GM23338 (cell line): ENCODE measurements around the gene OR5B17. TPM values are rescaled to one million over a fixed set of nuclear protein-coding genes. Genes with fewer than 3 reads are reported as not detected.
"Not testable (repeated sequence)": the region's sequence is repeated elsewhere in the genome, so short reads cannot be mapped to it uniquely, and the experiment has no call there.

ENCODE experiments used
- ATAC-seq: fragments of 200-7000 bp; cut with Tn5 transposase; 3 replicates; pipeline ENCODE4 v1.9.1; 2020
- DNase-seq: peaks from one replicate; pipeline ENCODE4 v3.0.0-alpha.2; 2015; ENCODE audit warnings: low spot score
- H2AFZ ChIP-seq: fragments of 200-600 bp; sonication (generic); 2 replicates; pipeline ENCODE4 v1.8.0; 2016; ENCODE audit warnings: antibody characterized with exemption, mild to moderate bottlenecking, moderate library complexity
- H3F3A ChIP-seq: fragments of 200-600 bp; sonication (generic); replicated peaks from 2 replicates; pipeline ENCODE4 v1.8.0; 2017; ENCODE audit warnings: antibody characterized with exemption, mixed run types, low read depth
- H3K27ac ChIP-seq: fragments of 200-600 bp; sonication (generic); 2 replicates; pipeline ENCODE4 v1.6.1; 2016; ENCODE audit warnings: low read depth
- H3K27me3 ChIP-seq: fragments of 200-600 bp; sonication (generic); 2 replicates; pipeline ENCODE4 v1.8.0; 2016; ENCODE audit warnings: mild to moderate bottlenecking, mixed run types, moderate library complexity; ENCODE audit not compliant: insufficient read depth
- H3K36me3 ChIP-seq: fragments of 200-600 bp; sonication (generic); 2 replicates; pipeline ENCODE4 v1.8.0; 2016; ENCODE audit warnings: mild to moderate bottlenecking; ENCODE audit not compliant: insufficient read depth
- H3K4me1 ChIP-seq: fragments of 200-600 bp; sonication (generic); 2 replicates; pipeline ENCODE4 v1.8.0; 2016; ENCODE audit warnings: mild to moderate bottlenecking, moderate library complexity; ENCODE audit not compliant: insufficient read depth
- H3K4me2 ChIP-seq: fragments of 200-600 bp; sonication (generic); 2 replicates; pipeline ENCODE4 v1.7.1; 2017; ENCODE audit warnings: mixed run types
- H3K4me3 ChIP-seq: fragments of 200-600 bp; sonication (generic); 2 replicates; pipeline ENCODE4 v1.6.1; 2016; ENCODE audit warnings: mixed run types
- H3K79me2 ChIP-seq: fragments of 200-600 bp; sonication (generic); replicated peaks from 2 replicates; pipeline ENCODE4 v1.8.0; 2017; ENCODE audit warnings: mild to moderate bottlenecking; ENCODE audit not compliant: insufficient read depth
- H3K9me2 ChIP-seq: fragments of 200-600 bp; sonication (generic); 2 replicates; pipeline ENCODE4 v1.8.0; 2017; ENCODE audit not compliant: insufficient read depth
- H4K20me1 ChIP-seq: fragments of 200-600 bp; sonication (generic); replicated peaks from 2 replicates; pipeline ENCODE4 v1.8.0; 2017; ENCODE audit warnings: mild to moderate bottlenecking; ENCODE audit not compliant: insufficient read depth
- H3K27ac Mint-ChIP-seq: 2 replicates; pipeline ENCODE4 v1.8.0; 2020; ENCODE audit warnings: inconsistent platforms, mild to moderate bottlenecking, moderate library complexity, mixed read lengths
- H3K27me3 Mint-ChIP-seq: 3 replicates; pipeline ENCODE4 v1.8.0; 2022; ENCODE audit warnings: low read depth, mild to moderate bottlenecking, moderate library complexity, mixed read lengths, inconsistent platforms; ENCODE audit not compliant: insufficient read depth, poor library complexity
- H3K36me3 Mint-ChIP-seq: 3 replicates; pipeline ENCODE4 v1.8.0; 2021; ENCODE audit warnings: low read depth, mild to moderate bottlenecking, inconsistent platforms, moderate library complexity, mixed read lengths
- H3K4me1 Mint-ChIP-seq: 3 replicates; pipeline ENCODE4 v1.8.0; 2020; ENCODE audit warnings: mild to moderate bottlenecking, inconsistent platforms, mixed read lengths
- H3K4me3 Mint-ChIP-seq: 3 replicates; pipeline ENCODE4 v1.8.0; 2021; ENCODE audit warnings: moderate library complexity, mild to moderate bottlenecking, inconsistent platforms, mixed read lengths
- H3K9me3 Mint-ChIP-seq: 3 replicates; pipeline ENCODE4 v1.8.0; 2020; ENCODE audit warnings: moderate library complexity, mild to moderate bottlenecking, inconsistent platforms, mixed read lengths
- CREB1 ChIP-seq: fragments of 250-450 bp; sonication (Bioruptor Pico); IDR thresholded peaks from 2 replicates; pipeline ENCODE4 v1.5.0; 2020; ENCODE audit warnings: low read depth, mild to moderate bottlenecking, moderate library complexity
- CTCF ChIP-seq, 2 experiments: fragments of 200-600 bp in 1 of 2; sonication (generic) in 1 of 2; conservative IDR thresholded peaks; 2 replicates each; pipeline versions ENCODE4 v1.5.1 to v1.6.1; 2016 to 2017; ENCODE audit warnings: antibody characterized with exemption in 2 of 2, low read depth in 2 of 2, mild to moderate bottlenecking in 2 of 2, moderate library complexity in 1 of 2
- JUNB ChIP-seq: IDR thresholded peaks from one replicate; pipeline ENCODE4 v1.6.1; 2016; ENCODE audit warnings: antibody characterized with exemption; ENCODE audit not compliant: unreplicated experiment
- NANOG ChIP-seq: IDR thresholded peaks from 2 replicates; pipeline ENCODE4 v1.6.1; 2016; ENCODE audit warnings: antibody characterized with exemption, borderline replicate concordance
- POLR2AphosphoS5 ChIP-seq: IDR thresholded peaks from 2 replicates; pipeline ENCODE4 v1.6.1; 2016; ENCODE audit warnings: antibody characterized with exemption, low read depth
- ZNF462 ChIP-seq: fragments of 250-450 bp; sonication (Bioruptor Pico); IDR thresholded peaks from 2 replicates; pipeline ENCODE4 v1.5.0; 2020; ENCODE audit warnings: mild to moderate bottlenecking, moderate library complexity
- polyA plus RNA-seq: library from polyadenylated mRNA; unstranded; fragments of >200 nt; fragmentation: Nextera tagmentation; extraction: Ambion mirVana; gene quantifications from 2 replicates; pipeline ENCODE4 v1.2.1, GENCODE V29; 2016
- total RNA-seq: library from RNA; depleted of rRNA; stranded (reverse); fragments of >200 nt; shearing (Covaris generic); gene quantifications from 2 replicates; pipeline ENCODE4 v1.2.3, GENCODE V29; 2014

Gene OR5B17
- total and polyA plus RNA-seq, 2 experiments from 2014 or later, result not detected

GRCh38 chr11:58406774-58407173 is 47.9 kb upstream of the OR5B17 start, which contains the start of gene OR5B3:
TSS of gene OR5B3 (minus strand) at chr11:58406874. CDS start at chr11:58403409, 3,465 bp downstream.
- peaks cover 13% of the 10 kb centered on the region; the same call in 2 of the 3 replicates for H3K9me3 Mint-ChIP-seq
- Histone ChIP-seq H3F3A (no peaks in the 10 kb centered on the region), H3K27me3 (no peaks in the 10 kb centered on the region), H3K4me3 (no peak within 1 kb of the TSS), H3K36me3 (no peaks in the 10 kb centered on the region; the same call in 1 of the 2 replicates), H4K20me1 (no peaks in the 10 kb centered on the region), H3K9me2 (peaks cover 9% of the 10 kb centered on the region; the same call in 1 of the 2 replicates), H3K4me2 (no peak within 1 kb of the TSS), H3K79me2 (no peaks in the 10 kb centered on the region), H3K27ac (no peak within 1 kb of the TSS), H2AFZ (no peak within 1 kb of the TSS), H3K4me1 (no peaks in the 10 kb centered on the region)
- TF ChIP-seq CREB1 (no peak), POLR2AphosphoS5 (no peak), ZNF462 (CRISPR knock-in tag) (no peak), NANOG (no peak), JUNB (no peak), CTCF (conservative IDR thresholded peaks at IDR 0.05; ENCODE audit: low read depth in 2 of 2) (no peak)
- peaks cover 4% of the 10 kb centered on the region; the same call in 1 of the 3 replicates for H3K36me3 Mint-ChIP-seq
- no peaks in the 10 kb centered on the region for H3K27me3 Mint-ChIP-seq
- no peak within 1 kb of the TSS for H3K4me3 Mint-ChIP-seq
- DNase-seq (no peak), ATAC-seq (no peak)
- no peaks in the 10 kb centered on the region for H3K4me1 Mint-ChIP-seq
- H3K27ac Mint-ChIP-seq, result no peak within 1 kb of the TSS

DNA sequence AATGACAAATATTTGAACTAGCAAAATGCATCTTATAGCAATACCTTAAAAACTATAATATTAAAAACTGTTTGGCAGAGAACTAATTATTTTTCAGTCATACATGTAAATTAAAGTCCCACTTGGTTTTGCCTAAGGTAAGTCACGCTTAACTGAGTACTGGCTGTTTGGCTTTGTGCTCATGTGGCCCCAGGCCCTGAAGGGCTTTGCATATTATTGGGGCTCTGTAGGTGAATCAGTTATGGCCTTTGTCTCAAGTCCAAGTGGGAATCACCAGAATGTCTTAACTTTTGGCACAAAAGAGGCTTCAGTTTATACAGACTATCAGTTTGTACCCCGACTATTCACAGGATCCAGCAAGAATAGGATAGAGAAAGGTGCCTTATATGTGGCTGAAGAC is 40.8 kb upstream of the OR5B17 start:
- H3K27ac ChIP-seq, H3K4me1 ChIP-seq, H3K79me2 ChIP-seq, H3F3A ChIP-seq, DNase-seq, H2AFZ ChIP-seq, H4K20me1 ChIP-seq, ATAC-seq, H3K4me3 Mint-ChIP-seq, H3K9me2 ChIP-seq, H3K36me3 ChIP-seq, H3K4me2 ChIP-seq, H3K27ac Mint-ChIP-seq, H3K4me1 Mint-ChIP-seq, H3K27me3 Mint-ChIP-seq, H3K36me3 Mint-ChIP-seq, H3K9me3 Mint-ChIP-seq, H3K27me3 ChIP-seq, H3K4me3 ChIP-seq: not testable (repeated sequence)
